NCI-H2227 treated with DMSO at 0.1 percent for 48 hours (cell line): ENCODE data around the gene PEX11G.

ENCODE experiments used
- DNase-seq: peaks from one replicate; lab custom pipeline; 2025; lab: John Stamatoyannopoulos, UW

The PEX11G gene

DNA sequence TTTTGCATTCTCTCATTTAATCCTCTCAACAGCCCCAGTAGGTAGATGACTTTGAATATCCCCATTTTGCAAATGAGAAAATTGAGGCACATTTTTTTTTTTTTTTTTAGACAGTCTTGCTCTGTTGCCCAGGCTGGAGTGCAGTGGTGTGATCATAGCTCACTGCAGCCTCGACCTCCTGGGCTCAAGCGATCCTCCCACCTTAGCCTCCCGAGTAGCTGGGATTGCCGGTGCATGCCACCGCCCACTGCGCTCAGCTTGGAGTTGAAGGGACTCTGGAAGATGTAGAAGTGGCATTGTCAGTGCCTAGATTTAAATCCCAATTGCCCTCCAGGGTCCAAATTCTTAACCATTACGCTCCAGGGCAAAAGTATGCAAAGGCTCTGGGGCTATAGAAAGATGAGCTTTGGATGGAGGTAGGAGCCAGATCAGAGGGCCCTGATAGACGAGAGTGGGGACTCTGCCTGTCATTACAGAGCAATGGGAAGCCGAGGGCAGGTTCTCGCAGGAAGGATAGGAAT is 32.8 kb upstream of the PEX11G start:
- DNase-seq: no peak

- no peak for DNase-seq
Observed at GRCh38 chr19:7520131-7521051, 31.6 kb upstream of the PEX11G start.

GRCh38 chr19:7519361-7520130 is 30.7 kb upstream of the PEX11G start:
- no peak for DNase-seq

- DNase-seq: no peak
Observed at GRCh38 chr19:7516878-7517277, 28.0 kb upstream of the PEX11G start.

GRCh38 chr19:7516333-7516732 is 27.5 kb upstream of the PEX11G start:
- DNase-seq: no peak

- DNase-seq: peak; percentile 36
Observed at GRCh38 chr19:7515645-7516151, 26.9 kb upstream of the PEX11G start, which contains the start of gene ZNF358. Gene ZNF358 (plus strand): TSS chr19:7516103. CDS start chr19:7519243, 3,140 bp downstream.

DNA sequence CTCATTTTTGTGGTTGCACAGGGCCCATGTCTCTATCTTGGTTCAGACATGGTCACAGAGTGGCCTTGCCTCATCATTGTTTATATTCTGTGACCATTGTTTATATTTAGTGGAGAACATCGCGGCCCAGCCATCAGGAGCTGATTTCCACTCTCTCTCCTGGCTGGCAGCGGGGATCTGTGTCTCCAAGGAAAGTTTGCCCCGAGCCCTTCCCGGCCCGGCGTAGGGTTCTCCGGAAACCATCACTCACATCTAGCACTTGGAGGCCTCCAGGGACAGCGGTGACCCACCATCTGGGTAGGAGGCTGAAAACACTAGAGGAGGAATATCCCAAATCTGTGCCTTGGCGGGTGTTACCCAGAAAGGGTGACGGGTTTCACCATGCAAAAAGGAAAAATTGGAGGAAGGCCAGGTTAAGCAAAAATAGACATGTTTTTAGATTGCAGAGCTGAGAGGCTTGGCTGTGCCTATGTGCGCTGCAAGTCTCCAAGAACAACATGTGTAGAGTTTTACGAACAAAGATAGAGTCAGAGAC is 26.3 kb upstream of the PEX11G start:
- DNase-seq: no peak

- DNase-seq: no peak
Observed at GRCh38 chr19:7513809-7514642, 25.2 kb upstream of the PEX11G start.

DNA sequence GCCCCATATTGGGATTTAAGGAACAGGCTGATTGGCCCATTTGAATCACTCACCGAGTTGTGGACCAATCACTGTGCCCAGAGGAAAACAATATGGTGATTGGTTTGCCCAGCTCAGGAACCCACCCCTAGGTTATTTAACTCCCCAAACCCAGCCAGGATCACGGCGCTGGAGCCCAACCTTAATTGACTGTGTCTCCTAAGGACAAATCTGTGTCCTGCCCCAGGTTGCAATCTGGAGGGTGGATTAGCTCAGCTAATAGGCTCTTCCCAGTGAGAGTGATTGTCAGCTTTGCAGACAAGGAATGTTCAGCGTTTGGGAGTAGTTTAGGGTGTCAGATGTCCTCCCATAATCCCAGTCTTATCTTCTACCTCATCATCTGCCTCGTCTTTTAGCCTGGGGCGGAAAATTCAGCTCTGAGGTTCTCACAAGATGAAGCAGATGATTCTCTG is 23.6 kb upstream of the PEX11G start:
- DNase-seq: no peak

- no peak for DNase-seq
Observed at GRCh38 chr19:7509625-7510024, 20.8 kb upstream of the PEX11G start.

GRCh38 chr19:7507884-7508283 is 19.0 kb upstream of the PEX11G start:
- no peak for DNase-seq

DNA sequence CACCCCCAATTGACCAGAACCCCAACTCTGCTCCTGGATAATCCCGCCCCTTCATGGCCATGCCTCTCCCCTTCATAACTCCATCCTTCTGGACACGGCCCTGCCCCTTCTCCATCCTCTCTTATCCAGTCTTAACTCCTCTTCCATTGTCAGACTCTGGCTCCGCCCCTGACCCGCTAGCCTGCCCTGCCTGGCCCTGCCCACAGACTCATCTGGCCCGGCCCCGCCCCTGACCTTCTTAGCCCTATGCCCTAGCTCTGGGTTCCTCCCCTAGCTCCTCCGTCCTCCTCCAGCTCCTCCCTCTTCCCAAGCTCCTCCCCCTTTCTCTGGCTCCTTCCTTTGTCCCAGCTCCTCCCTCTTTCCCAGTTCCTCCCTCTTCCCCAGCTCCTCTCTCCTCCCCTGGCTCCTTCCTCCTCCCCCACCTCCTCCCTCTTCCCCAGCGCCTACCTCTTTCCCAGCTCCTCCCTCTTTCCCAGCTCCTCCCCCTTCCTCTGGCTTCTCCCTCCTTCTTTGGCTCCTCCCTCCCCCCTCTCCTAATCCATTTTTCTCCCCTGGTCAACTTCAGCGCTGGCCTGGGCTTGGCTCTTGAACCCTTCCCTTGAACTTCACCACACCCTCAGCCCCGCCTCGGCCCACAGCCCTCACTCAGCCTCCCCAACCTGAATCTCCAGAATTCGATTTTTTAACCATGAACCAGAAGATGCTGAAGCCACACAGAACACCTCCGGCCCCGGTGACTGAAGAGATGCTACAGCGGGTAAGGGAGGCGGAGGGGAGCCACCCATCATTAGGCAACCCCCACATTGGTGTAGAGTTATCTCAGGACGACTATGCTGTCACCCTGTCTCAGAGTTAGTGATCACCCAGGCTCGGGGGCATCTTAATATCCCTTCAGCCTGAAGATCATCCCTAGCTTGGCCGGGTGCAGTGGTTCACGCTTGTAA is 17.8 kb upstream of the PEX11G start:
- DNase-seq: no peak

- no peak for DNase-seq
Observed at GRCh38 chr19:7505682-7506384, 17.0 kb upstream of the PEX11G start.

DNA sequence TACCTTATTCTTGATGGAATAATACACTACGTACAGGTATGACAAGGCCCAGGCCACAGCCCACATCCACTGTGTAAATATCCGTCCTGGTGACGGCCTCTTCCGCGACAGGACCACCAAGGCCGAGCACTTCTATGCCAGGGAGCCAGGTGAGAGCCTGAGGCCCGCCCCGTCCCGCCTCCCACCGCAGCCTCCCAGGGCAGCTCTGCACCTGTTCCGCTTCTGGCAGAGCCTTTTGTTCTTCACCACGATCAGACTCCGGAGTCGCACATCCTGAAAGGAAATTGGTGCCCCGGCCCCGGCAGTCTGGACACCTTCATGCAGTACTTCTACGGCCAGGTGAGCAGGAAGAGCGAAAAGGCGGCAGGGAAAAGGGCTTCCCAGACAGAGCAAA is 16.4 kb upstream of the PEX11G start:
- DNase-seq: no peak

- DNase-seq: no peak
Observed at GRCh38 chr19:7504684-7505083, 15.8 kb upstream of the PEX11G start.

GRCh38 chr19:7502552-7502951 is 13.7 kb upstream of the PEX11G start:
- no peak for DNase-seq

GRCh38 chr19:7500811-7501450 is 12.1 kb upstream of the PEX11G start:
- peak; percentile 61 for DNase-seq

DNA sequence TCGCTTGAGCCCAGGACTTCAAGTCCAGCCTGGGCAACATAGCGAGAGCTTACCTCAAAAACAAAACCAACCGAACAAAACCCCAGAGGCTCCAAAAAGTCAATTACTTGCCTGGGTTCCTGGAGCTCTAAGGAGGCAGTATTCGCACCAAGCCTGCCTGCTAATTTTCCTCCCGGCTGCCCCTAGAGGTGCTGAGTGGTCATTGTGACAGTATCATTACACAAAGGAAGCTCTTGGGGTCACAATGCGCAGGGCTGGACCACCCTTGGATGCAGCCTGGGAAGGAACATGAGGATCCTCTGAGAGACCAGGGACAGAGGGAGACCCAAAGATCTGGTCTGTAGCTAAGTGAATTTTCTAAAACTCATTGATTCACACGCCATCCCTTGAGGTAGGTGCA is 8.5 kb upstream of the PEX11G start:
- no peak for DNase-seq
